Psoas muscle (tissue), 8 donors: ENCODE results near the gene GPRC5A. TPM values are rescaled to one million over a fixed set of nuclear protein-coding genes. Genes with fewer than 3 reads are reported as not detected.

Experiments used
- ATAC-seq, 4 donors: fragments of 200-7000 bp; cut with Tn5 transposase; one replicate each; pipeline ENCODE4 v1.9.1; 2020; ENCODE audit warnings: moderate library complexity in 3 of 4, mild to moderate bottlenecking in 2 of 4
- DNase-seq, 2 donors: peaks; one replicate each; pipeline ENCODE4 v3.0.0-alpha.2; 2020
- H3K27ac ChIP-seq: fragments of 200-600 bp; one replicate; pipeline ENCODE4 v1.8.0; 2022
- H3K27me3 ChIP-seq, 3 donors: fragments of 200-600 bp in 1 of 3; one replicate each; pipeline versions ENCODE4 v1.6.1 to v1.8.0; 2013 to 2022; ENCODE audit warnings: low read length in 2 of 3, mild to moderate bottlenecking in 2 of 3, moderate library complexity in 1 of 3; ENCODE audit not compliant: insufficient read depth in 3 of 3
- H3K36me3 ChIP-seq, 2 donors: fragments of 200-600 bp in 1 of 2; one replicate each; pipeline versions ENCODE4 v1.6.1 to v1.8.0; 2013 to 2022; ENCODE audit warnings: low read depth in 1 of 2, mild to moderate bottlenecking in 1 of 2, moderate library complexity in 1 of 2; ENCODE audit not compliant: insufficient read depth in 1 of 2
- H3K4me1 ChIP-seq: fragments of 200-600 bp; one replicate; pipeline ENCODE4 v1.8.0; 2022
- H3K4me3 ChIP-seq: fragments of 200-600 bp; one replicate; pipeline ENCODE4 v1.8.0; 2022; ENCODE audit warnings: mild to moderate bottlenecking
- H3K9me3 ChIP-seq: fragments of 200-600 bp; one replicate; pipeline ENCODE4 v1.8.0; 2022
- CTCF ChIP-seq: fragments of 200-600 bp; IDR thresholded peaks from one replicate; pipeline ENCODE4 v1.8.0; 2022; ENCODE audit warnings: antibody characterized with exemption
- WGBS, 3 donors: extraction: QIAGEN DNeasy Blood & Tissue Kit; methylation state at CpG; one replicate each; pipeline versions ENCODE4 v1.1.6 to v1.1.7; 2013; 5-methylcytosine and 5-hydroxymethylcytosine counted together
- intact Hi-C, 2 donors: fragments of 100-400 bp; cut with DNase I; formaldehyde crosslinking; loops; one replicate each; pipeline versions ENCODE4 v1.11.0 to v1.14.2; 2022
- polyA plus RNA-seq, 3 donors: library from polyadenylated mRNA; stranded (reverse); fragments of 200-250 nt; gene quantifications; one replicate each; pipeline ENCODE4 v1.2.3, GENCODE V29; 2013
- total RNA-seq, 4 donors: library from RNA; stranded (reverse); fragmentation: NEBNext Ultra II Directional in 2 of 4; extraction: Animal tissue kit (Norgen Biotek cat#: 25700) in 2 of 4; gene quantifications; one replicate each; pipeline versions ENCODE4 v1.2.1 to v1.2.4, GENCODE V29; 2021 to 2023
- donor health status: healthy with polysubstance abuse.
- donor health status: DM: no; HTN: no; CAD: no; lungs with moderate emphysema.
- donor health status: Bipolar disorder and iron deficiency.
- donor health status: healthy.
- donor health status: DM: yes; HTN: yes; CAD: no.
- donor health status: DM: no; HTN: no; CAD: no.
- donor health status: DM: no; HTN: no; CAD: no.
- donor health status: DM: yes; HTN: yes; CAD: no.

GPRC5A gene
- total and polyA plus RNA-seq, 7 donors, result 0.09 to 0.99 (median 0.28) TPM

- no peaks in the 10 kb centered on the region for H3K36me3 ChIP-seq
- DNase-seq (no peak), ATAC-seq (no peak)
- WGBS, 3 donors, result 56 to 63% (median 60%) methylated on average over 2 of the region's 2 CpGs
- no peaks in the 10 kb centered on the region for H3K9me3 ChIP-seq
- intact Hi-C loops, result no loop called here
- H3K4me1 ChIP-seq, result no peaks in the 10 kb centered on the region
- H3K27ac ChIP-seq, result no peak overlapping the region
- TF ChIP-seq CTCF, result no peak
- no peak overlapping the region for H3K4me3 ChIP-seq
- peaks cover 0 to 17% (median 4%) of the 10 kb centered on the region in 3 donors for H3K27me3 ChIP-seq
Observed at GRCh38 chr12:12896260-12896659, 4.9 kb downstream of the GPRC5A start.

- Histone ChIP-seq H3K27ac (no peak overlapping the region), H3K4me1 (no peaks in the 10 kb centered on the region), H3K36me3 (no peaks in the 10 kb centered on the region), H3K27me3 (peaks cover 0 to 14% (median 3%) of the 10 kb centered on the region in 3 donors), H3K4me3 (no peak overlapping the region), H3K9me3 (no peaks in the 10 kb centered on the region)
- intact Hi-C loops, result no loop called here
- DNase-seq (no peak), ATAC-seq (no peak)
- TF ChIP-seq CTCF, result no peak
- WGBS, 3 donors, result 73 to 87% (median 80%) methylated on average over 6 of the region's 6 CpGs
Observed at GRCh38 chr12:12897302-12897701, 5.9 kb downstream of the GPRC5A start.

GRCh38 chr12:12898136-12898717, 6.9 kb downstream of the GPRC5A start:
- Histone ChIP-seq H3K36me3 (no peaks in the 10 kb centered on the region), H3K4me1 (no peaks in the 10 kb centered on the region), H3K9me3 (no peaks in the 10 kb centered on the region), H3K27ac (no peak overlapping the region), H3K4me3 (no peak overlapping the region), H3K27me3 (peaks cover 0 to 5% (median 3%) of the 10 kb centered on the region in 3 donors)
- no peak for ATAC-seq
- WGBS, 3 donors, result 85 to 90% (median 88%) methylated on average over 9 of the region's 9 CpGs
- no peak for DNase-seq
- TF ChIP-seq CTCF, result no peak
- intact Hi-C loops, result no loop called here

DNA sequence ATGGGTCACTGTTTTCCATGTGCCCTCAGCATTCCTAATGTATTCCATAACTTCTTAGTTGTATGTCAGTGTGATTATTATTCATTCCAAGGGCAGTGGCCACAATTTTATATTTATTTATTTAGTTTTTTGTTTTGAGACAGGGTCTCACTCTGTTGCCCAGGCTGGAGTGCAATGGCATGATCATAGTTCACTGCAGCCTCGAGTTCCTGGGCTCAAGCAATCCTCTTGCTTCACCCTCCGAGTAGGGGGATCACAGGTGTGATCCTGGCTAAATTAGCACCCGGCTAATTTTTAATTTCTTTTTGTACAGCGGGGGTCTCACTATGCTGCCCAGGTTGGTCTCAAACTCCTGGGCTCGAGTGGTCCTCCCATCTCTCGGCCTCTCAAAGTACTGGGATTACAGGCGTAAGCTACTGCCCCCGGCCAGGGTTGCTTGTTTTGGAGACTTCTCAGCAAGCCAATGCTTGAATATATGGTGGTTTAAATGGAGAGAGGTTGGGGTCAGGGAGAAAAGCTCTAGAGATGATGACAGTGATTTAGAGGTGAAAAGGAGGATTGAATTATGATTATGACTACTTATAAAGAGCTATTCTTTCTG, 7.6 kb downstream of the GPRC5A start:
- intact Hi-C loops, result no loop called here
- Histone ChIP-seq H3K4me1 (no peaks in the 10 kb centered on the region), H3K4me3 (no peak overlapping the region), H3K36me3 (no peaks in the 10 kb centered on the region), H3K27me3 (peaks cover 0 to 4% (median 3%) of the 10 kb centered on the region in 3 donors), H3K9me3 (no peaks in the 10 kb centered on the region), H3K27ac (no peak overlapping the region)
- no peak for DNase-seq
- TF ChIP-seq CTCF, result no peak
- no peak for ATAC-seq
- 89 to 92% (median 91%) methylated on average over 8 of the region's 8 CpGs for WGBS, 3 donors
